H1 (cell line): Measurements from ENCODE around the gene SCAMP2. TPM values are rescaled to one million over a fixed set of nuclear protein-coding genes. Genes with fewer than 3 reads are reported as not detected.
A peak's percentile ranks its signal among the peaks of the same experiment; 100 is the strongest.

Experiments
- CHD7 ChIP-seq: fragments of 300-600 bp; sonication (generic); IDR thresholded peaks from 2 replicates; pipeline ENCODE4 v1.7.1; 2012; ENCODE audit warnings: low read length, moderate library complexity, mild to moderate bottlenecking, inconsistent platforms; ENCODE audit not compliant: insufficient replicate concordance
- CTCF ChIP-seq, 3 experiments: IDR thresholded peaks; 1 replicate in 2 of 3; 2 replicates in 1 of 3; pipeline versions ENCODE4 v1.5.1 to v1.6.1; 2011; ENCODE audit warnings: low read length in 3 of 3, mild to moderate bottlenecking in 3 of 3, inconsistent platforms in 2 of 3, low read depth in 1 of 3, moderate library complexity in 1 of 3; ENCODE audit not compliant: insufficient read depth in 1 of 3; ENCODE audit errors: control extremely low read depth in 1 of 3
- RAD21 ChIP-seq, 2 experiments: IDR thresholded peaks in 1 of 2; conservative IDR thresholded peaks in 1 of 2; 2 replicates each; pipeline ENCODE4 v1.6.1; 2011; ENCODE audit warnings: low read depth in 2 of 2, low read length in 2 of 2, improper control_type of control experiment in 1 of 2, inconsistent platforms in 1 of 2, mild to moderate bottlenecking in 1 of 2, moderate library complexity in 1 of 2
- polyA plus RNA-seq, 7 experiments: library from polyadenylated mRNA; depleted of rRNA in 3 of 7; stranded (reverse) in 5 of 7; unstranded in 2 of 7; fragments of >200 nt in 5 of 7; fragments of 200-250 nt in 2 of 7; gene quantifications; 1 replicate in 5 of 7; 2 replicates in 1 of 7; 4 replicates in 1 of 7; pipeline versions ENCODE4 v1.2.1 to v1.2.3, GENCODE V29; 2011 to 2013; ENCODE audit warnings: missing spikeins in 2 of 7, mixed read lengths in 2 of 7
- total RNA-seq: library from RNA; stranded (reverse); fragmentation: NEBNext Ultra II Directional; extraction: Animal tissue kit (Norgen Biotek cat#: 25700); gene quantifications from 2 replicates; pipeline ENCODE4 v1.2.1, GENCODE V29; 2021

Gene SCAMP2
- total and polyA plus RNA-seq, 2 of the 8 experiments (the other 6 are each of a cell fraction or from before 2014, with no cell fraction given) = 41.7 to 131 TPM

- no peak for TF ChIP-seq CHD7
- TF ChIP-seq CTCF (IDR thresholded peaks at IDR 0.05; ENCODE audit: control extremely low read depth in 1 of 3, insufficient read depth in 1 of 3, low read depth in 1 of 3, low read length in 3 of 3) = peak in 1 of 3 experiments; percentile 24; a peak in 1 of 4 replicates
- TF ChIP-seq RAD21 (IDR thresholded peaks at IDR 0.05 in 1 of 2, conservative IDR thresholded peaks at IDR 0.05 in 1 of 2; ENCODE audit: low read depth in 2 of 2, low read length in 2 of 2) = peak; percentile 21 to 37
These were observed 45.6 kb downstream of the SCAMP2 start (continued) for GRCh38 chr15:74827614-74828013.
